ENCODE measurements around the gene ANKRD7.
"Not testable (repeated sequence)": the region's sequence is repeated elsewhere in the genome, so short reads cannot be mapped to it uniquely, and the experiment has no call there.

Gene ANKRD7

GRCh38 chr7:118239014-118239413 lies 14.5 kb downstream of the ANKRD7 start:
- no peak for DNase-seq (ENCODE audit: low spot score)

DNA sequence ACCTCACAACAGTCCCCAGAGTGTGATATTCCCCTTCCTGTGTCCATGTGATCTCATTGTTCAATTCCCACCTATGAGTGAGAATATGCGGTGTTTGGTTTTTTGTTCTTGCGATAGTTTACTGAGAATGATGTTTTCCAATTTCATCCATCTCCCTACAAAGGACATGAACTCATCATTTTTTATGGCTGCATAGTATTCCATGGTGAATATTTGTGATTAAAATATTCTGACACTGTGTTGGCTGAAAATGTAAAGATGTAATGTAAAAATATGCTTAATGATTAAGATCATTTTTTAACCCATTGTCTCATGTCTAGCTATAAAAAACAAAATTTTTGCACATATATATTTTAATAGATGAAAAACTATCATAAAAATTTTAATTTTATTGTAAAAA lies 15.8 kb downstream of the ANKRD7 start:
- not testable (repeated sequence) for DNase-seq (ENCODE audit: low spot score)

GRCh38 chr7:118243695-118244094 lies 19.2 kb downstream of the ANKRD7 start:
- no peak for DNase-seq (ENCODE audit: low spot score)

GRCh38 chr7:118245267-118246040 lies 20.9 kb downstream of the ANKRD7 start:
- DNase-seq (ENCODE audit: low spot score): no peak

GRCh38 chr7:118250860-118251494 lies 26.5 kb downstream of the ANKRD7 start:
- DNase-seq (ENCODE audit: low spot score): no peak

DNA sequence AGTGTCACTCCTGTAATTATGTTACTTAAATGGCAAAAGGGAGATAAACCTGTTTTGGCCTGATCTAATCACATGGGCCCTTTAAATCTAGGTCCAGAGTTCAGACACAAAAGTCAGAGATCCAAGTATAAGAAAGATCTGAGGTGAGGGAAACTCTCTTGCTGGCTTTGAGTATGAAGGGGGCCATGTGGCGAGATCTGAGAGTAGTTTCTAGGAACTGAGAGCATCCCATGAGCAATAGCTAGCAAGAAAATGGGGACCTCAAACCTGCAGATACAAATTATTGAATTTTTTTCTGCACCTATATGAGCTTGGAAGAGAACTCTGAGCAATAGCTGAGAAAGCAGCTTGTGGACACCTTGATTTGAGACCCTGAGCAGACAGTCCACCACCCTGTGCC lies 27.6 kb downstream of the ANKRD7 start:
- no peak for DNase-seq (ENCODE audit: low spot score)

GRCh38 chr7:118259115-118259514 lies 34.6 kb downstream of the ANKRD7 start:
- no peak for DNase-seq (ENCODE audit: low spot score)

DNA sequence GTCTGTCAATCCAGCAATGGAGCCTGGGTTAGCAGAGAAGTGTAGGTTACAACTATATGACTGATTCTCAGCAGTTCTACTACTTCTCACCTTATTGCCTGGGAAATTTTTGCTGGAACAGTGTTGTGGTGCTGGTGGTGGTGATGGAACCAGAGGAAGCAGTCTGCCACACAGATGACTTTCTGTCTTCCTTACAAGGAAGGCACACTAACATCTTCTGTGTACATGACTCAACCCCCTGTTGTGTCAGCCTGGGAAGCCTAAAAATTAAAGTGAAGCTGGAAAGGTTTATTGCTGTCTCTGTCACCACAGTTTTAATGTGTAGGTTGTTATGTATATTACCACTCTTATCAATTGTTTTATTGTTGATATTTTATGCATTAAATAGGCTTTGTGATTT lies 40.3 kb downstream of the ANKRD7 start:
- DNase-seq (ENCODE audit: low spot score): no peak

DNA sequence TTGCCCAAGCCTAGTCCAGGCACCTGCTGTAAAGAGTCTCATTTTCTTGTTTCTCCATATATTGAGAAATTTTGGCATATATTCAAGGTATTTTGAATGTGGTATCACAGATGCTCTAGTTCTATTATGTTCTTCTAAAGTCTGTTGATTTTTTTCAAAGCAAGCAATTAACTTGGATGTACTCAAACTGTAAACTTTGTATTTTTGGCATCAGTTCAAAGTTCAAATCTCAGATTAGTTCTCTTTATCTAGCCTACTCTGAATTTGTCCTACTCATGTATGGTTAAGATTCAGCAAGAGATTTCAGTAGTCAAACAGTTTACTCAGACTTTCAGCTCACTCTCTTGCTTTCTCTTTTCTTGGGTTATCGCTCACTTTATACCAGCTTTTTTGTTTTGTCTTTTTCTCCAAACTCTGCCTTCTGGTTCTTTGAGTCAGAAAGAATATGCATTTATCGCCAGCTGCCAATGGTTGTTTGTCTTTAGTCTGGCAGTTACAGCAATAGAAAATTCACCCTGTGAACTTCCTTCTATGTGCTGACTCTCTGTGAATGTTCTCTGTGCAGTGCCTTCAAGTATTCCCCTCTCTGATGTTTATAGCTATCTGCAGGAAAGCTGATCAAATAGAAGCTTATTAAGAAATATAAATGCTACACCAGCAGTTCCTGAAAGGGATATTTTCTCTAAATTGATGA lies 56.0 kb downstream of the ANKRD7 start:
- DNase-seq (ENCODE audit: low spot score): no peak

- DNase-seq (ENCODE audit: low spot score): no peak
Measured at GRCh38 chr7:118281196-118281595, 56.7 kb downstream of the ANKRD7 start.

DNA sequence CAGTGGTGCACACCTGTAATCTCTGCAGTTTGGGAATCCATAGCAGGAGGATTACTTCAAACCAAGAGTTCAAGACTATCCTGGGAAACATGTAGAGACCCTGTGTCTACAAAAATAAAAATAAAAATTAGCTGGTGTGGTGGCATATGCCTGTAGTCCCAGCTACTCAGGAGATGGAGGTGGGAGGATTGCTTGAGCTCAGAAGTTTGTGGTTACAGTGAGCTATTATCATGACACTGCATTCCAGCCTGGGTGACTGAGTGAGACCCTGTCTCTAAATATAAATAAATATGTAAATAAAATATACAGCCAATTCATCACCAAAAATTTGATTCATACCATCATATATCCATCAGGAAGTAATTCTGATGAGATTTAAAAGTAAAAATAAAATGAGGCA lies 60.9 kb downstream of the ANKRD7 start:
- no peak for DNase-seq (ENCODE audit: low spot score)

GRCh38 chr7:118286131-118286530 lies 61.6 kb downstream of the ANKRD7 start:
- no peak for DNase-seq (ENCODE audit: low spot score)

GRCh38 chr7:118288098-118288497 lies 63.6 kb downstream of the ANKRD7 start:
- peak; percentile 2 for DNase-seq (ENCODE audit: low spot score)

- DNase-seq (ENCODE audit: low spot score): no peak
Measured at GRCh38 chr7:118289476-118289875, 65.0 kb downstream of the ANKRD7 start.

All from CD4-positive, alpha-beta T cell treated with Interleukin-15 for 4 hours (primary cell).